Effector CD4-positive, alpha-beta T cell (primary cell): ENCODE data around the gene THPO. TPM values are rescaled to one million over a fixed set of nuclear protein-coding genes. Genes with fewer than 3 reads are reported as not detected.

Source experiments
- DNase-seq: peaks from one replicate; pipeline ENCODE4 v3.0.0-alpha.2; 2020
- total RNA-seq: gene quantifications from one replicate; lab custom pipeline; 2026; lab: John Stamatoyannopoulos, UW

The THPO gene
- not detected for total RNA-seq

GRCh38 chr3:184377882-184378445 lies at the start of gene THPO:
TSS of gene THPO (minus strand) at chr3:184378207. CDS start at chr3:184376259, 1,948 bp downstream.
- DNase-seq = no peak

- no peak for DNase-seq
Measured at GRCh38 chr3:184426691-184427141, 48.7 kb upstream of the THPO start.

GRCh38 chr3:184423561-184423960 lies 45.6 kb upstream of the THPO start:
- no peak for DNase-seq

- DNase-seq = no peak
Measured at GRCh38 chr3:184419171-184419570, 41.2 kb upstream of the THPO start.

DNA sequence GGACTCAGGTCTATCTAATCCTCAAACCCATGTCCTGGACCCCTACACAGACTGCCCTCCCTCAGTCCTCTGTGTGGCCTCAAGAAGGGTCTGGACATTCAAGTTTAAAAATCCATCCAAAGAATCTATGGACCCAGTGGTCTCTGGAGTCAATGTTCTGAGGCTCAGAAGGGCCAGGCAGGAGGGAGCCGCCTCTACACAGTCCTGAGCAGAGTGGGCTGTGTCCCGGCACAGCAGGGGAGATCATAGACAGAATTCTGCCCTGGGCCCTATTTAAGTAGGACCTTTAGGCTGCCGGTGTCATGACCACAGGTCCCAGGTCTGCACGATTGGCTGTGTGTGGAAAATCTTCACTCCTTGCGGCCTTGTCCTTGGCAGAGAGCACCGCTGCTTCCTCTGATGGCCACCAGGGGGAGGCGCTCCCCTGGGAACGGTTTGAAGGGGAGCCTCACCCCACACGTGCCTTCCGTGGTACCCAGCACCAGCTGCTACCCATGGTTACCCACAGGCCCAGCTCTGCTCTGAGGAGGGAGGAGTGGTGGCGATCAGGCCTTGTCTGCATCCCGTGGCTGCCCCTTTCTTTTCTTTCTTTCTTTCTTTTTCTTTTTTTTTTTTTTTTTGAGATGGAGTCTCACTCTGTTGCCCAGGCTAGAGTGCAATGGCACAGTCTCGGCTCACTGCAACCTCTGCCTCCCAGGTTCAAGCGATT lies 39.8 kb upstream of the THPO start:
- DNase-seq = peak; percentile 61

GRCh38 chr3:184415203-184415490 lies 37.1 kb upstream of the THPO start:
- DNase-seq = no peak

GRCh38 chr3:184414418-184415202 lies 36.6 kb upstream of the THPO start:
- DNase-seq = no peak

GRCh38 chr3:184409946-184410500 lies 32.0 kb upstream of the THPO start:
- no peak for DNase-seq

DNA sequence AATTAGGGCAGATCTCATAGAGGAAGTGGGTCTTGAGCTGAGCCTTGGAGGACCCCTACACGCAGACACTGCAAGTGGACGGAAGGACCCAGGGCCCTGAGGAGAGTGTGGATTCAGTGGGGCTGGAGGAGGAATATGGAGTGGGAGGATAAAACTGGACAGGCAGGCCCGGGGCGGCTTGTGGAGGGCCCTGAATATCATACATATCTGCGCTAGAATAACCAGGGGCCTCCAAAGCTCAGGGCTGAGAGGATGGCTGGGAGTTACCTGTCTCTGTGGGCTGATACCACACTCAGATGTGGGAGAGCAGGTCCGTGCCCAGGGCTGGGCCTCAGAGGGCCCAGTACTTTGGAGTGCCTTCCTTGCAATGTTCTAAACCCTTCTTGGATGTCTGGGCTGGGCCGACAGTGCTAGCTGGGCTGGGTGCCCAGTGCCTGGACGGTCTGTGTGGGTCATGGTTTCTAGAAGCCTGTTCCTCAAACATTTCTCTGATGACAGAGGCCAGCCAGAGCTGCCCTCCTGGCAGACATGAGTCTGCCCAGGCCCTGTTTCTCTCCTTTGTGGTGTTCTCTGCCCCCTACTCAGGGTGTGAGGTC lies 31.4 kb upstream of the THPO start:
- no peak for DNase-seq

- no peak for DNase-seq
Measured at GRCh38 chr3:184405075-184406030, 27.3 kb upstream of the THPO start.

- no peak for DNase-seq
Measured at GRCh38 chr3:184399410-184399809, 21.4 kb upstream of the THPO start.

DNA sequence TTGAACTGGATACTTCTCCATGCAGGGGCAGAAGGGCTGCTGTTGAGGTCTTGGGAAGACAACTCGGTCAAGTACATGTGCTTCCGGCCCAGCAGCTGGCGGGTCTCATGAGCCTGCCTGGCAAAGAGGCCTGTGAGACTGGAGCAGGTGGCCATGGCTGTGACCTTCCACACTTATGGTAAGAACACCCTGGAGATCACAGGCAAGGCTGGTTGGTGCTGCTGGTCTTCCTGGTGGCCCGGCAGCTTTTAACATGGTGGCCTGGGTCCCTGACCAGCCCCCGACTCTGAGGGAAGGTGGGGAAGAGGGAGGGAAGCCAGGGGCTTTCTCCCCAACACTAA lies 17.3 kb upstream of the THPO start:
- no peak for DNase-seq

DNA sequence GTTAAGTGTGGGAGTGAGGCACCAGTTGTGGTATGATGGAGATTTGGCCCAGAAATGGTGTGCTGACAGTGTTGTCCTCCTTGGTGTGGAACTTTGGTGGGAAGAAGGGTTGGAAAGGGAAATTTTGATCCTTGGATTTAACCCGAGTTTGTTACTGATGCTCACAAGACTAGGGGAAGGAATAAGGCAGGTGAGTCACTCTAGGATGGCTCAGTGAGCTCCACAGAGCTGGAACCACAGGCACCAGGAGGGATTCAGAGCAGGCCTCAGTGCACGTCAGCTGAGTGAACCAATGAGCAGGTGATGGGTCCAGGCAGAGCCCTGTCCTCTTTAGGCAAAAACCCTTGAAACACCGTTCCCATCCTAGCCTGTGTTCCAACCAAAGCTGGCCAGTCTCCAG lies 13.3 kb upstream of the THPO start:
- no peak for DNase-seq

DNA sequence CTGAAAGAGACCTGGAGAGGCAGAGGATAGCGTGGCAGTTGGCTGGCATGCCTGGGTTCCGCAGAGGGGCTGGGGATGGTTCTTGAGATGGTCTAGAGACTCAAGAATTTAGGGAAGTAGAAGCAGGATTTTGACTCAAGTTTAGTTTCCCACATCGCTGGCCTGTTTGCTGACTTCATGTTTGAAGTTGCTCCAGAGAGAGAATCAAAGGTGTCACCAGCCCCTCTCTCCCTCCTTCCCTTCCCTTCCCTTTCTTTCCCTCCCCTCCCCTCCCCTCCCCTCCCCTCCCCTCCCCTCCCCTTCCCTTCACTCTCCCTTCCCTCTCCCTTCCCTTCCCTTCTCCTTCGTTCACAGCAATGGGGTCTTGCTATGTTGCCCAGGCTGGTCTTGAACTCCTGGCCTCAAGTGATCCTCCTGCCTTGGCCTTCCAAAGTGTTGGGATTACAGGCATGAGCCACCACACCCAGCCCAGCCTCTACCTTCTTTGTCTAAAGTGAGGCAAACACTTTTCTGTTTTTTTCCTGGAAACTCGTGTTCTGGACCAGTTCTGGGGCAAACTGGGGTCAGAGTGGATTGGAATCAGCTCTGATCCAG lies 12.0 kb upstream of the THPO start:
- no peak for DNase-seq

GRCh38 chr3:184389384-184389783 lies 11.4 kb upstream of the THPO start:
- DNase-seq = no peak

DNA sequence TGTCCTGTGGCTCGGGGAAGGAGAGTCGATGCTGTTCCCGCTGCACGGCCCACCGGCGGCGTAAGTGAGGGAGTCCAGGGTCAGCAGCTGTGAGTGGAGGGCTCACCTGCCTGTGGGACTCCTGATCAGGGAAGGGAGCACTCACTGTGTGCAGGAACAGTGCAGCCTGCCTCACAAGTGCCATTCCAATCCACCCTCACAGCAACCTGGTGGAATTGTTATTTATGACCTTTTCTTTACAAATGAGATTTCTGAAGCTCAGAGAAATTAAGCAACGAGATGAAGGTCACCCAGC lies 10.9 kb upstream of the THPO start:
- DNase-seq = no peak

DNA sequence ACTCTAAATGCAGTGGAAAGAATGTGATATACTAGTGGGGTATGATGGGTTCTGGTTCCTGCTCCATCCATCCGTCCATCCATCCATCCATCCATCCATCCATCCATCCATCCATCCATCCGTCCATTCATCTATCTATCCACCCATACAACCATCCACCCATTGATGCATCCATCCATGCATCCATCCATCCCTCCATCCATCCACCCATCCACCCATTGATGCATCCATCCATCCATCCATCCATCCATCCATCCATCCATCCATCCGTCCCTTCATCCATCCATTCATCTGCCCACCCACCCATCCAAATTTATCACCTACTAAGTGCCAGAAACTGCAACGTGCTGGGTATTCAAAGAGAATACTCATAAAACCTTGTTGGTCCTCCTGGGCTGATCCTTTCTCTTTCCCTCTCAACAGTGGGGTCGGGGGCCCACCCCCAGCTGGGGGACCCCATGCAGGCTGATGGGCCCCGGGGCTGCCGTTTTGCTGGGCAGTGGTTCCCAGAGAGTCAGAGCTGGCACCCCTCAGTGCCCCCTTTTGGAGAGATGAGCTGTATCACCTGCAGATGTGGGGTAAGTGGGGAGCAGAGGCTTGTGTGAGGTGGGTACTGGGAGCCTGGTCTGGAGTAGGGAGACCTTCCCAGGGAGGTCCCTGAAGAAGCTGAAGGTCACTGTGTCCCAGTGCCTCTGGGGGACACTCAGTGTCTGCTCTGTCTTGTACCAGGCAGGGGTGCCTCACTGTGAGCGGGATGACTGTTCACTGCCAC lies 10.3 kb upstream of the THPO start:
- no peak for DNase-seq

GRCh38 chr3:184387174-184387714 lies 9.2 kb upstream of the THPO start:
- DNase-seq = no peak

- DNase-seq = no peak
Measured at GRCh38 chr3:184386047-184386806, 8.2 kb upstream of the THPO start.

DNA sequence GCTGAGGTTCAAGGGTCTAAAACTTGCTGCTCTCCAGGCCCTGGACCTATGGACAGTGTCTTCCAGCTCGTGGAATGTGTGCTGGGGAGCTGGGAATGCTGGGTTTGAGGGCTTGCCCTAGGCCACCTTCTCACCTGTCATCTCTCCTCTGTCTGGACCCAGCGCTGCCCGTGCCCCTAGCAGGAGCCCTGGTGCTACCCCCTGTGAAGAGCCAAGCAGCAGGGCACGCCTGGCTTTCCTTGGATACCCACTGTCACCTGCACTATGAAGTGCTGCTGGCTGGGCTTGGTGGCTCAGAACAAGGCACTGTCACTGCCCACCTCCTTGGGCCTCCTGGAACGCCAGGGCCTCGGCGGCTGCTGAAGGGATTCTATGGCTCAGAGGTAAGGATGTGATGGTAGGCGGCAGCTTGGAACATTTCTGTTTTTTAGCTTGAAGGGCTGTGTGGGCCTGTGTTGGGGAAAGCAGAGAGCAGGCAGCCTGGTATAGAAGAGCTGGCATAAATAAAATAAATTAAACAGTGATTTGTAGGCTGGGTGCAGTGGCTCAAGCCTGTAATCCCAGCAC lies 6.9 kb upstream of the THPO start:
- no peak for DNase-seq
